Activated B cell treated with CpG ODN at 0.5 μM for 24 hours (primary cell): ENCODE data around the gene PFDN6. TPM values are rescaled to one million over a fixed set of nuclear protein-coding genes. Genes with fewer than 3 reads are reported as not detected.

Experiments used
- ATAC-seq: fragments of 200-7000 bp; cut with Tn5 transposase; one replicate; pipeline ENCODE4 v1.10.0; 2021; ENCODE audit warnings: low read depth, mild to moderate bottlenecking, moderate library complexity
- CTCF ChIA-PET: fragments of 350-600 bp; sonication (Branson Sonifier 250); formaldehyde crosslinking; loops from one replicate; lab custom pipeline; 2021; ENCODE audit warnings: antibody characterized with exemption; lab: Charles Lee
- POLR2A ChIA-PET: fragments of 350-600 bp; sonication (Branson Sonifier 250); formaldehyde crosslinking; loops from one replicate; lab custom pipeline; 2021; ENCODE audit warnings: antibody characterized with exemption; lab: Charles Lee
- DNase-seq: peaks from one replicate; pipeline ENCODE4 v3.0.0; 2022
- H3K27ac Mint-ChIP-seq: one replicate; pipeline ENCODE4 v1.8.0; 2020; ENCODE audit warnings: mixed read lengths
- H3K27me3 Mint-ChIP-seq: one replicate; pipeline ENCODE4 v1.8.0; 2021; ENCODE audit warnings: mixed read lengths
- H3K36me3 Mint-ChIP-seq: one replicate; pipeline ENCODE4 v1.8.0; 2021; ENCODE audit warnings: low read depth, mixed read lengths
- H3K4me1 Mint-ChIP-seq: one replicate; pipeline ENCODE4 v1.8.0; 2021; ENCODE audit warnings: mixed read lengths
- H3K4me3 Mint-ChIP-seq: one replicate; pipeline ENCODE4 v1.8.0; 2020; ENCODE audit warnings: mild to moderate bottlenecking, mixed read lengths
- H3K9me3 Mint-ChIP-seq: one replicate; pipeline ENCODE4 v1.8.0; 2020; ENCODE audit warnings: mixed read lengths
- CTCF ChIP-seq: fragments of 200-600 bp; IDR thresholded peaks from one replicate; pipeline ENCODE4 v1.8.0; 2022; ENCODE audit warnings: antibody characterized with exemption, mild to moderate bottlenecking
- intact Hi-C: fragments of 100-400 bp; cut with micrococcal nuclease; formaldehyde crosslinking; loops from one replicate; pipeline ENCODE4 v1.15.1; 2024
- total RNA-seq: library from RNA; stranded (reverse); gene quantifications from 2 replicates; pipeline ENCODE4 v1.2.3, GENCODE V29; 2022

PFDN6 gene
- total RNA-seq, 1 donor from 2014 or later, result 82.8 TPM

DNA sequence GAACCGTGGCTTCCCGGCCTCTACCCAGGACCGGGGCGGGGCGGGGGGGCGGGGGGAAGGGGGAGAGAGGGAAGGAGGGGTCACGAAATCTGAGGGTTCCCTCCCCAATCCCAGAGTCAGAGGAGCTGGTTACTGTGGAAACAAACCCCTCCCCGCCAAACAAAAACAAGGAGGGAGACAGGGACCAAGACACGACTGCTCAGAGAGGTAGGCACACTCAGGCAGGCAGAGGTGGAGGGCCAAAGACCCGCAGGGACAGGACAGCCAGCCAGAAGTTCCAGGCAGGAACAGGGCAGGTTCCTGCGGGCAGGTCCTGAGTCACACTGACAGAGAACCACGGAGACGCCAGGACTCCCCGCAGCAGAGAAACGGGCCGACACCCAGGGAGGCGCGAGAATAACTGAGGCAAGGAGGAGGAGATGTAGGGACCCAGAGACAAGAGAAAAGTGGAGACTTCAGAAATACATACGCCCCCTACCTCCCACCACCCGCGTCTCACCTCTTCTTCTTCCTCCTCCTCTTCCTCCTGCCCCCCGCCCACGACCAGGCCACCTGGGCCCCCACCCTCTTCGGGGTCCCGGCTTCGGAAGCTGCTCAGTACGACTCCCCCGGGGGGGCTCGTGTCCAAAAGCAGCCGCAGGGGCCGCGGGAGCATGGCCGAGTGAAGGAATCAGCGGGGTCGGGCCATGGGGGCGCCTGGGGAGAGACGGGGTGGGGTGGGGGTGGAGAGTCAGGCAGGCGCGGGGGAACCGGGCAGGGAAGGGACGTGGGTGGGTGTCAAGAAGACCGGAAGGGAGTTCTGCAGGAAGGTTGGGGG lies 8.8 kb downstream of the PFDN6 start:
- CTCF ChIA-PET, result interaction anchor here (1.4 to 3.2 kb wide), 7 partner anchors 9 to 47 kb away, joined by 3 to 17 read pairs (median 9); partner anchors contain the start of genes B3GALT4, PFDN6 and WDR46
- H3K4me3 Mint-ChIP-seq, result peak overlapping the region; percentile 96
- POLR2A ChIA-PET, result interaction anchor here (0.7 to 5.3 kb wide), 18 partner anchors 9 to 1102 kb away, joined by 3 to 84 read pairs (median 16); partner anchors contain the start of genes B3GALT4, CUTA, PFDN6 and RPS18
- H3K9me3 Mint-ChIP-seq, result no peaks in the 10 kb centered on the region
- peak; percentile 54 for DNase-seq
- peaks cover 29% of the 10 kb centered on the region for H3K4me1 Mint-ChIP-seq
- peak overlapping the region; percentile 98 for H3K27ac Mint-ChIP-seq
- TF ChIP-seq CTCF, result no peak
- intact Hi-C loops, result loop anchor here (5.0 kb wide), 2 partner anchors 129 to 136 kb away; no protein-coding TSS in a partner anchor
- H3K27me3 Mint-ChIP-seq, result no peaks in the 10 kb centered on the region
- H3K36me3 Mint-ChIP-seq, result peaks cover 74% of the 10 kb centered on the region
- peak; percentile 19 for ATAC-seq

DNA sequence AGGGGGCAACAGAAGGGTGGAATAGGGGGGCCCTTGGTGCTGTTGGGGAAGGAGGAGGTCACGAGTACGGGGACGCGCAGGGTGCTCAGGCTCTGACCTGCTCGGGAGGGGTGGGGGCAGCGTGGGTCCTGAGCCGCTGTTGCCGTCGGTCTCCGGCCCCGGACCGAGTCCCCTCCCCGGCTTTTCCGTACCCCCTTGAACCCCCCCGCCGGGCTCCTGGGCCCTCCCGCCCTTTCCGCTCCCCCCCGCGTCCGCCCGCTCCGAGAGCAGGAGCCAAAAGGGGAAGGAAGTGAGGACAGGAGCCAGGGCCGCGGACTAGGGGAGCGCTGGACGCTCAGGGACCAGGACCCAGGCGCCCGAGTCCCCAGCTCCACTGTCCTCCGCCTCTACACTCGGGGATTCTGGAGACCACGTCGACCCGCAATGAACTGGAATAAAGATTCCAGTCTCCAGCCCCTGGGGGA lies 9.4 kb downstream of the PFDN6 start, which contains the start of gene RGL2:
RGL2 (minus strand) TSS at position 170 of the 464 bp plus-strand sequence. CDS start 332 bp downstream, outside the sequence.
- H3K27ac Mint-ChIP-seq, result peak within 1 kb of the TSS; percentile 98
- no peak for TF ChIP-seq CTCF
- DNase-seq (peak; percentile 63), ATAC-seq (peak; percentile 45)
- H3K36me3 Mint-ChIP-seq, result peaks cover 74% of the 10 kb centered on the region
- no peaks in the 10 kb centered on the region for H3K9me3 Mint-ChIP-seq
- H3K4me1 Mint-ChIP-seq, result peaks cover 32% of the 10 kb centered on the region
- ChIA-PET POLR2A (interaction anchor here (0.6 to 5.3 kb wide), 23 partner anchors 9 to 1560 kb away, joined by 3 to 84 read pairs (median 5); partner anchors contain the start of genes B3GALT4, CUTA, PFDN6 and RING1), CTCF (interaction anchor here (0.7 to 3.2 kb wide), 9 partner anchors 10 to 46 kb away, joined by 3 to 17 read pairs (median 4); partner anchors contain the start of genes B3GALT4, PFDN6, WDR46 and ZBTB22)
- H3K27me3 Mint-ChIP-seq, result no peaks in the 10 kb centered on the region
- intact Hi-C loops, result loop anchor here (1.0 to 5.0 kb wide), 11 partner anchors 10 to 137 kb away; partner anchors contain the start of genes B3GALT4, KIFC1, PFDN6 and RXRB
- H3K4me3 Mint-ChIP-seq, result peak within 1 kb of the TSS; percentile 96

- no peak for TF ChIP-seq CTCF
- Mint-ChIP-seq H3K27ac (peak overlapping the region; percentile 98), H3K9me3 (no peaks in the 10 kb centered on the region), H3K27me3 (no peaks in the 10 kb centered on the region), H3K4me1 (peaks cover 34% of the 10 kb centered on the region), H3K4me3 (peak overlapping the region; percentile 96), H3K36me3 (peaks cover 74% of the 10 kb centered on the region)
- ChIA-PET POLR2A (interaction anchor here (0.6 to 5.3 kb wide), 26 partner anchors 9 to 1561 kb away, joined by 3 to 84 read pairs (median 5); partner anchors contain the start of genes B3GALT4, CUTA, PFDN6 and RING1), CTCF (interaction anchor here (0.7 to 3.2 kb wide), 10 partner anchors 9 to 46 kb away, joined by 3 to 17 read pairs (median 4); partner anchors contain the start of genes B3GALT4, PFDN6, RPS18 and VPS52)
- DNase-seq, result peak; percentile 90
- peak; percentile 67 for ATAC-seq
- intact Hi-C loops, result loop anchor here (1.0 to 5.0 kb wide), 11 partner anchors 10 to 137 kb away; partner anchors contain the start of genes B3GALT4, KIFC1, PFDN6 and RXRB
Measured at GRCh38 chr6:33299237-33299944, 10.0 kb downstream of the PFDN6 start.

- Mint-ChIP-seq H3K27ac (peak overlapping the region; percentile 39), H3K4me3 (no peak overlapping the region), H3K9me3 (no peaks in the 10 kb centered on the region), H3K27me3 (no peaks in the 10 kb centered on the region), H3K4me1 (peaks cover 49% of the 10 kb centered on the region), H3K36me3 (peaks cover 77% of the 10 kb centered on the region)
- ChIA-PET CTCF (interaction anchor here (2.1 kb wide), 1 partner anchor 14 kb away, joined by 5 read pairs; no protein-coding TSS in a partner anchor), POLR2A (interaction anchor here (0.8 to 5.3 kb wide), 7 partner anchors 9 to 42 kb away, joined by 5 to 84 read pairs (median 12); partner anchors contain the start of genes B3GALT4, RPS18, TAPBP and VPS52)
- no peak for TF ChIP-seq CTCF
- ATAC-seq (no peak), DNase-seq (no peak)
- intact Hi-C loops, result no loop called here
Measured at GRCh38 chr6:33301877-33302276, 12.5 kb downstream of the PFDN6 start.
